Upper lobe of left lung (tissue), 6 donors: ENCODE results near the gene SCUBE2. TPM values are rescaled to one million over a fixed set of nuclear protein-coding genes. Genes with fewer than 3 reads are reported as not detected.

Source experiments
- ATAC-seq, 2 donors: fragments of 200-7000 bp; cut with Tn5 transposase; one replicate each; pipeline ENCODE4 v1.9.1; 2022; ENCODE audit warnings: mild to moderate bottlenecking in 2 of 2, moderate library complexity in 2 of 2; ENCODE audit not compliant: low FRiP score in 2 of 2
- DNase-seq, 2 donors: peaks; one replicate each; pipeline ENCODE4 v3.0.0-alpha.2; 2019 to 2020
- H3K27ac ChIP-seq, 4 donors: fragments of 200-600 bp; sonication (generic); one replicate each; pipeline ENCODE4 v1.5.1; 2016 to 2019
- H3K27me3 ChIP-seq, 4 donors: fragments of 200-600 bp; sonication (generic); one replicate each; pipeline ENCODE4 v1.5.1; 2017 to 2019
- H3K36me3 ChIP-seq, 4 donors: fragments of 200-600 bp; sonication (generic); one replicate each; pipeline ENCODE4 v1.5.1; 2016 to 2019
- H3K4me1 ChIP-seq, 4 donors: fragments of 200-600 bp; sonication (generic); one replicate each; pipeline ENCODE4 v1.5.1; 2018 to 2019
- H3K4me3 ChIP-seq, 4 donors: fragments of 200-600 bp; sonication (generic); one replicate each; pipeline ENCODE4 v1.5.1; 2017 to 2019; ENCODE audit warnings: mild to moderate bottlenecking in 2 of 4, moderate library complexity in 1 of 4
- H3K9me3 ChIP-seq, 4 donors: fragments of 200-600 bp; sonication (generic); one replicate each; pipeline ENCODE4 v1.5.1; 2018 to 2019
- EP300 ChIP-seq, 4 donors: sonication (generic); formaldehyde crosslinking; IDR thresholded peaks; one replicate each; pipeline ENCODE4 v1.5.1; 2017; ENCODE audit warnings: antibody characterized with exemption in 4 of 4, control low read depth in 2 of 4
- POLR2A ChIP-seq, 4 donors: fragments of 450-650 bp; IDR thresholded peaks; one replicate each; pipeline ENCODE4 v1.5.1; 2016 to 2017; ENCODE audit warnings: antibody characterized with exemption in 4 of 4, mild to moderate bottlenecking in 2 of 4
- POLR2AphosphoS5 ChIP-seq, 2 donors: sonication (generic); formaldehyde crosslinking; IDR thresholded peaks; one replicate each; pipeline ENCODE4 v1.5.1; 2017; ENCODE audit warnings: antibody characterized with exemption in 2 of 2
- WGBS, 2 donors: methylation state at CpG; one replicate each; pipeline ENCODE4 v1.1.5; 2017 to 2018; 5-methylcytosine and 5-hydroxymethylcytosine counted together
- total RNA-seq, 6 donors: library from RNA; depleted of rRNA in 4 of 6; stranded (reverse); fragments of >200 nt in 4 of 6; gene quantifications; one replicate each; pipeline versions ENCODE4 v1.1.0 to v1.2.1, GENCODE V29; 2016 to 2021
- TF ChIP-seq, protein P1 (sequence below), 6 experiments: fragments of 450-650 bp in 4 of 6; fragments of 200-600 bp in 2 of 6; sonication (generic) in 2 of 6; IDR thresholded peaks; one replicate each; pipeline ENCODE4 v1.5.1; 2016 to 2019; ENCODE audit warnings: antibody characterized with exemption in 6 of 6
- donor health status: DM: no; HTN: no; CAD: no; lungs with moderate emphysema.
- donor health status: DM: no; HTN: yes; CAD: no; lungs with severe emphysema.

Gene SCUBE2
- total RNA-seq, 6 donors from 2014 or later: 2.2 to 8.4 (median 4.4) TPM

DNA sequence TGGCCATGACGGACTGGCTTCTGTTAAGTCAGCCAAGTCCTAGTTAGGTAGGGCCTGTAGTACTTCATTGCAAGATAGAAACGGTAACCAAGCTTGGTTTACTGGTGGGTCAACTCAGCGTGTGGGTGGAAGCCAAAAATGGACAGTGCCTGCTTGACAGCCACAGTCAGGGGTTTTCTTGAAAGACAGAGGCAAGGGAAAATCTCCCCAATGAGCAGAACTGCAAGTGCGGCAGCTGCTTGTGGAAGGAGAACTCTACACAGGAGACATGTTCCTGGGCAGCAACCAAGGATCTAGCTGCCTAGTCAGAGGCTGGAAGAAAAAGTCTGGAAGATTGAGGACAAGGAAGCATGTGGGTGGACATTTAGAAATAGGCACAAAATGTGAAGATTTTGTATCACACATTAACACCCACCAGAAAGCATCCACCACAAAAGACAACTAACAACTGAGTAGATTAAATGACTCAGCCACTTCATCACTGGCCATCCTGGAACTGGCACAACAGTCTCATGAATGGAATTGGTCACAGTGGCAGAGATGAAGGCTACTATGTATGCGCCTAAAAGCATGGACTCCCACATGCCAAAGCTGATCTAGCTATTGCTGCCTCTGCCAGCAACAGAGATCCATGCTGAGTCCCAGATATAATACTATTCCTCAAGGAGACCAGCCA is 40.9 kb upstream of the SCUBE2 start:
- ATAC-seq (no peak), DNase-seq (no peak)
- Histone ChIP-seq H3K36me3 (no peaks in the 10 kb centered on the region), H3K4me3 (no peak overlapping the region), H3K27ac (no peak overlapping the region), H3K9me3 (no peaks in the 10 kb centered on the region), H3K27me3 (no peaks in the 10 kb centered on the region), H3K4me1 (peaks cover 0 to 4% (median 3%) of the 10 kb centered on the region in 4 donors)
- TF ChIP-seq POLR2A (IDR thresholded peaks at IDR 0.05) (no peak), POLR2AphosphoS5 (IDR thresholded peaks at IDR 0.05) (no peak), EP300 (IDR thresholded peaks at IDR 0.05) (no peak)
- TF ChIP-seq, protein P1, sequence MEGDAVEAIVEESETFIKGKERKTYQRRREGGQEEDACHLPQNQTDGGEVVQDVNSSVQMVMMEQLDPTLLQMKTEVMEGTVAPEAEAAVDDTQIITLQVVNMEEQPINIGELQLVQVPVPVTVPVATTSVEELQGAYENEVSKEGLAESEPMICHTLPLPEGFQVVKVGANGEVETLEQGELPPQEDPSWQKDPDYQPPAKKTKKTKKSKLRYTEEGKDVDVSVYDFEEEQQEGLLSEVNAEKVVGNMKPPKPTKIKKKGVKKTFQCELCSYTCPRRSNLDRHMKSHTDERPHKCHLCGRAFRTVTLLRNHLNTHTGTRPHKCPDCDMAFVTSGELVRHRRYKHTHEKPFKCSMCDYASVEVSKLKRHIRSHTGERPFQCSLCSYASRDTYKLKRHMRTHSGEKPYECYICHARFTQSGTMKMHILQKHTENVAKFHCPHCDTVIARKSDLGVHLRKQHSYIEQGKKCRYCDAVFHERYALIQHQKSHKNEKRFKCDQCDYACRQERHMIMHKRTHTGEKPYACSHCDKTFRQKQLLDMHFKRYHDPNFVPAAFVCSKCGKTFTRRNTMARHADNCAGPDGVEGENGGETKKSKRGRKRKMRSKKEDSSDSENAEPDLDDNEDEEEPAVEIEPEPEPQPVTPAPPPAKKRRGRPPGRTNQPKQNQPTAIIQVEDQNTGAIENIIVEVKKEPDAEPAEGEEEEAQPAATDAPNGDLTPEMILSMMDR (IDR thresholded peaks at IDR 0.05): no peak
- WGBS, 2 donors: 94 to 95% methylated on average over 5 of the region's 5 CpGs

DNA sequence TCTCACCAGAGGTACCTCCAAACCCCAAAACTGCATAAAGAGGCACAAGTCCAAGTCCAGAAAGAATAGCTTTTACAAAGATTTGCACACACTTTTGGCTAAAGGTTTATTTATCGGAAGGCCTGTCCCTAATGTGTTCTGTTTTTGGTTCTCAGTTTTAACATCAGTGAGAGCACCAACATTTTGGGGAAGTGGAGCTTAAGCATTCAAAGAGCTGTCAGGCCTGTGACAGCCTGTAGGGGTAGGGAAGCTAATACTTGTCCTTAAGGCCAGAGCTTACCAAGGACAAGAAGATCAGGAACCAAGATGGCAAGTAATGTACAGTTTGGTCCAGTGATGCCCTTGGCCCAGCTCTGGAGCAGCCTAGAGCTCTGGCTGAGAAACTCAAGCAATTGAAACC is 38.9 kb upstream of the SCUBE2 start:
- no peaks in the 10 kb centered on the region for H3K27me3 ChIP-seq
- H3K9me3 ChIP-seq: no peaks in the 10 kb centered on the region
- H3K27ac ChIP-seq: no peak overlapping the region
- ATAC-seq (peak in 1 of 2 donors; percentile 41), DNase-seq (no peak)
- TF ChIP-seq, protein P1 (IDR thresholded peaks at IDR 0.05): peak in 1 of 6 experiments; percentile 11
- TF ChIP-seq POLR2AphosphoS5 (IDR thresholded peaks at IDR 0.05) (no peak), EP300 (IDR thresholded peaks at IDR 0.05) (no peak)
- H3K4me1 ChIP-seq: peaks cover 0 to 7% (median 4%) of the 10 kb centered on the region in 4 donors
- 82 to 87% methylated on average over 1 of the region's 1 CpG for WGBS, 2 donors
- no peaks in the 10 kb centered on the region for H3K36me3 ChIP-seq
- no peak overlapping the region for H3K4me3 ChIP-seq

- Histone ChIP-seq H3K9me3 (no peaks in the 10 kb centered on the region), H3K4me1 (peaks cover 0 to 7% (median 4%) of the 10 kb centered on the region in 4 donors), H3K27me3 (no peaks in the 10 kb centered on the region), H3K27ac (no peak overlapping the region), H3K36me3 (no peaks in the 10 kb centered on the region), H3K4me3 (no peak overlapping the region)
- 26 to 28% methylated on average over 2 of the region's 2 CpGs for WGBS, 2 donors
- TF ChIP-seq EP300 (IDR thresholded peaks at IDR 0.05) (no peak), POLR2A (IDR thresholded peaks at IDR 0.05) (no peak), POLR2AphosphoS5 (IDR thresholded peaks at IDR 0.05) (no peak)
- TF ChIP-seq, protein P1 (IDR thresholded peaks at IDR 0.05): no peak
- no peak for DNase-seq
- ATAC-seq: no peak
Measured at GRCh38 chr11:9126636-9127035, 35.2 kb upstream of the SCUBE2 start.

GRCh38 chr11:9125185-9125886 is 33.9 kb upstream of the SCUBE2 start:
- Histone ChIP-seq H3K36me3 (no peaks in the 10 kb centered on the region), H3K27ac (no peak overlapping the region), H3K27me3 (no peaks in the 10 kb centered on the region), H3K4me1 (peaks cover 0 to 7% (median 4%) of the 10 kb centered on the region in 4 donors), H3K9me3 (no peaks in the 10 kb centered on the region), H3K4me3 (no peak overlapping the region)
- ATAC-seq: no peak
- TF ChIP-seq POLR2A (IDR thresholded peaks at IDR 0.05) (no peak), EP300 (IDR thresholded peaks at IDR 0.05) (no peak), POLR2AphosphoS5 (IDR thresholded peaks at IDR 0.05) (no peak)
- TF ChIP-seq, protein P1 (IDR thresholded peaks at IDR 0.05): no peak
- WGBS, 2 donors: 87 to 93% methylated on average over 2 of the region's 2 CpGs
- DNase-seq: no peak
